Muscle of leg (tissue), 11 donors: ENCODE data around the gene ST8SIA5. TPM values are rescaled to one million over a fixed set of nuclear protein-coding genes. Genes with fewer than 3 reads are reported as not detected.

Experiments used
- DNase-seq: peaks from one replicate; pipeline ENCODE4 v3.0.0; 2013
- H3K27ac ChIP-seq: one replicate; pipeline ENCODE4 v1.5.1; 2013; ENCODE audit warnings: mild to moderate bottlenecking, low read length, control low read depth
- H3K27me3 ChIP-seq: one replicate; pipeline ENCODE4 v1.6.1; 2013; ENCODE audit warnings: low read length; ENCODE audit not compliant: control insufficient read depth, insufficient read depth
- H3K36me3 ChIP-seq: one replicate; pipeline ENCODE4 v1.6.1; 2013; ENCODE audit warnings: low read length; ENCODE audit not compliant: control insufficient read depth, insufficient read depth
- H3K4me1 ChIP-seq: one replicate; pipeline ENCODE4 v1.6.1; 2013; ENCODE audit warnings: low read length; ENCODE audit not compliant: control insufficient read depth, insufficient read depth
- H3K4me3 ChIP-seq: one replicate; pipeline ENCODE4 v1.5.1; 2013; ENCODE audit warnings: low read length, control low read depth
- H3K9me3 ChIP-seq: replicated peaks from 2 replicates; pipeline ENCODE4 v1.6.1; 2013; ENCODE audit warnings: low read depth, low read length; ENCODE audit not compliant: control insufficient read depth
- WGBS: methylation state at CpG from one replicate; pipeline ENCODE4 v1.1.5; 2013; ENCODE audit warnings: missing lambda C conversion rate; ENCODE audit not compliant: insufficient coverage; 5-methylcytosine and 5-hydroxymethylcytosine counted together
- polyA plus RNA-seq, 8 donors: library from polyadenylated mRNA; unstranded; fragments of 120-200 nt; gene quantifications; one replicate each; pipeline versions ENCODE4 v1.2.1 to v1.2.3, GENCODE V29; 2013; ENCODE audit warnings: inconsistent platforms in 1 of 8, low replicate concordance in 1 of 8; ENCODE audit not compliant: insufficient read length in 8 of 8, insufficient read depth in 1 of 8
- total RNA-seq: library from RNA; stranded (reverse); fragments of 120-200 nt; gene quantifications from one replicate; pipeline ENCODE4 v1.2.4, GENCODE V29; 2013

ST8SIA5 gene
- total and polyA plus RNA-seq, 9 donors, result 1.0 to 5.2 (median 4.3) TPM

DNA sequence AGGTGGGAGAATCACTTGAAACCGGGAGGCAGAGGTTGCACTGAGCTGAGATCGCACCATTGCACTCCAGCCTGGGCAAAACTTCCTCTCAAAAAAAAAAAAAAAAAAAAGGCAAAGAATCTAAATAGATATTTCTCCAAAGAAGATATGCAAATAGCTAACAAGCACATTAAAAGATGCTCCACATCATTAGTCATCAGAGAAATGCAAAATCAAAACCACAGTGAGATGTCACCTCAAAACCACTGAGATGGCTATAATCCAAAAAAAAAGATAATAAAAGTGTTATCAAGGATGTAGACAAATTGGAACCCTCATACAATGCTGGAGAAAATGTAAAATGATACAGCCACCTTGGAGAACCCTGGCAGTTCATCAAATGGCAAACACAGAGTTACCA, 8.4 kb downstream of the ST8SIA5 start:
- no peak overlapping the region for H3K27ac ChIP-seq
- DNase-seq, result no peak
- H3K36me3 ChIP-seq, result no peaks in the 10 kb centered on the region
- no peaks in the 10 kb centered on the region for H3K4me1 ChIP-seq
- no CpG with 5 or more reads among the region's 2 CpGs for WGBS
- peaks cover 13% of the 10 kb centered on the region for H3K27me3 ChIP-seq
- no peak overlapping the region for H3K4me3 ChIP-seq
- H3K9me3 ChIP-seq, result no peaks in the 10 kb centered on the region

GRCh38 chr18:46740046-46740445, 16.8 kb downstream of the ST8SIA5 start:
- Histone ChIP-seq H3K4me3 (no peak overlapping the region), H3K9me3 (no peaks in the 10 kb centered on the region), H3K27me3 (no peaks in the 10 kb centered on the region), H3K4me1 (no peaks in the 10 kb centered on the region), H3K36me3 (no peaks in the 10 kb centered on the region), H3K27ac (no peak overlapping the region)
- DNase-seq, result no peak
- WGBS, result no CpG with 5 or more reads among the region's 2 CpGs

- Histone ChIP-seq H3K9me3 (no peaks in the 10 kb centered on the region), H3K4me3 (no peak overlapping the region), H3K4me1 (no peaks in the 10 kb centered on the region), H3K36me3 (no peaks in the 10 kb centered on the region), H3K27me3 (no peaks in the 10 kb centered on the region), H3K27ac (no peak overlapping the region)
- 63% methylated on average over 4 of the region's 7 CpGs for WGBS
- no peak for DNase-seq
Measured at GRCh38 chr18:46738491-46738890, 18.4 kb downstream of the ST8SIA5 start.

DNA sequence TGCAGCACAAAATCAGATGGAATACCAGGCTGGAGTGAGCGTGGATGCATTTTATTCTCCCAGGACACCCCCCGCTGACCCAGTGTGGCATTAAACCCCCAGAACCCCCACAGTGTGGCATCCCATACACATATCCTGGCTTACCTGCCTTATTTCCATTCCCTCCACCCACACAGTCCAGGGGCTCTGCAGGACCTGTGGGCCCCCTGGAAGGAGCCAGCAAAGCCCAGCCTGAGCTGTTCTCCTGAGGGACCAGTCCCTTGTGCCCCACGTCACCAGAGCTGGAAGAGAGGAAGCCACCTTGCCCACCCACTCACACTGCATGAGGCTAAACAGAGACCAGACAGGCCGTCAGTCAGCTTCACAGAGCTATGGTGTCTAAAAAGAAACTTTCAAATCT, 20.1 kb downstream of the ST8SIA5 start:
- Histone ChIP-seq H3K9me3 (no peaks in the 10 kb centered on the region), H3K4me1 (no peaks in the 10 kb centered on the region), H3K27me3 (no peaks in the 10 kb centered on the region), H3K36me3 (no peaks in the 10 kb centered on the region), H3K4me3 (no peak overlapping the region), H3K27ac (no peak overlapping the region)
- DNase-seq, result no peak
- WGBS, result 63% methylated on average over 2 of the region's 4 CpGs

DNA sequence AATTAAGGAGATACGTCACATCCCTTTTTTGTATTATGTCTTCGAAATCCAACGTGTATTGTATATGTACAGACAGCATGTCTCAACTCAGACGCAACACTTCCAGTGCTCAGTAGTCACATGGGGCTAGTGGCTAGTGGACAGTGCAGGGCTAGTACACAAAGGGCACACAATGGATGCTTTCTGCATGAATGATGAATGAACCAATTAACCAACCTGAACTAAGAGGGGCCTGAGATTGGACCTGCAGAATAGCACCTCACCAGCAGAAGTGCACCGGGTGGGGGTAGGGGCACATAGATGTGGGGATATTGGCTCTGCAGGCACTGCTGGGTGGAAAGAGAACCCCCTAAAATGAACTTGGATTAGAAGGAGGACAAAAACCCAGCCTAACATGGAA, 20.7 kb downstream of the ST8SIA5 start:
- H3K27me3 ChIP-seq, result no peaks in the 10 kb centered on the region
- WGBS, result 67% methylated on average over 1 of the region's 5 CpGs
- no peak for DNase-seq
- no peaks in the 10 kb centered on the region for H3K4me1 ChIP-seq
- no peak overlapping the region for H3K4me3 ChIP-seq
- H3K36me3 ChIP-seq, result no peaks in the 10 kb centered on the region
- peaks cover 5% of the 10 kb centered on the region for H3K9me3 ChIP-seq
- H3K27ac ChIP-seq, result no peak overlapping the region

GRCh38 chr18:46734981-46735380, 21.9 kb downstream of the ST8SIA5 start:
- H3K27ac ChIP-seq, result no peak overlapping the region
- H3K4me1 ChIP-seq, result no peaks in the 10 kb centered on the region
- 83% methylated on average over 3 of the region's 4 CpGs for WGBS
- no peaks in the 10 kb centered on the region for H3K27me3 ChIP-seq
- H3K36me3 ChIP-seq, result no peaks in the 10 kb centered on the region
- no peak for DNase-seq
- H3K9me3 ChIP-seq, result peaks cover 12% of the 10 kb centered on the region
- no peak overlapping the region for H3K4me3 ChIP-seq

DNA sequence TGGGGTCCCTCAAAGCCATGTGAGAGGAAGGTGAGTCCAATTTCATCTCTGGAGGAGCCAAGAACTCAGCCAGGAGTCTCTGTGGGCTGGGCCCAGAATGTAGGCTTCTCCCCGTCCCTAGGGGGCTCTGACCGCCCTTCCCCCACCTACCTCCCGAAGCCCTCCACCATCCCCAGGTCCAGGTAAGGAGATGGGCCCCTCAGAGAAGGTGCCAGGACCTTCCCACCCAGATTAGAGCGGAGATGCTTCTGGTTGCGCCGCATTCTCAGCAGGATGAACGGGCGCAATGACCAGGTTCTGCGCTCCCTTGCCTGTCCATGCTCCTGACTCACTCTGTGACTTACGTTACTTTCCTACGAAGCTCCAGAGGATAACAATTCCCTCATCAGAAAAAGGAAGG, 23.0 kb downstream of the ST8SIA5 start:
- H3K27me3 ChIP-seq, result no peaks in the 10 kb centered on the region
- no peak overlapping the region for H3K4me3 ChIP-seq
- H3K9me3 ChIP-seq, result peaks cover 20% of the 10 kb centered on the region
- no peaks in the 10 kb centered on the region for H3K36me3 ChIP-seq
- no peak overlapping the region for H3K27ac ChIP-seq
- WGBS, result 86% methylated on average over 8 of the region's 11 CpGs
- no peak for DNase-seq
- H3K4me1 ChIP-seq, result no peaks in the 10 kb centered on the region

- Histone ChIP-seq H3K36me3 (no peaks in the 10 kb centered on the region), H3K9me3 (peaks cover 20% of the 10 kb centered on the region), H3K27ac (no peak overlapping the region), H3K27me3 (no peaks in the 10 kb centered on the region), H3K4me1 (no peaks in the 10 kb centered on the region), H3K4me3 (no peak overlapping the region)
- DNase-seq, result no peak
- WGBS, result 89% methylated on average over 2 of the region's 6 CpGs
Measured at GRCh38 chr18:46732801-46733200, 24.1 kb downstream of the ST8SIA5 start.

GRCh38 chr18:46732201-46732600, 24.7 kb downstream of the ST8SIA5 start:
- no peaks in the 10 kb centered on the region for H3K27me3 ChIP-seq
- H3K36me3 ChIP-seq, result no peaks in the 10 kb centered on the region
- no peak for DNase-seq
- 88% methylated on average over 2 of the region's 2 CpGs for WGBS
- no peak overlapping the region for H3K27ac ChIP-seq
- no peaks in the 10 kb centered on the region for H3K4me1 ChIP-seq
- no peak overlapping the region for H3K4me3 ChIP-seq
- peaks cover 20% of the 10 kb centered on the region for H3K9me3 ChIP-seq

DNA sequence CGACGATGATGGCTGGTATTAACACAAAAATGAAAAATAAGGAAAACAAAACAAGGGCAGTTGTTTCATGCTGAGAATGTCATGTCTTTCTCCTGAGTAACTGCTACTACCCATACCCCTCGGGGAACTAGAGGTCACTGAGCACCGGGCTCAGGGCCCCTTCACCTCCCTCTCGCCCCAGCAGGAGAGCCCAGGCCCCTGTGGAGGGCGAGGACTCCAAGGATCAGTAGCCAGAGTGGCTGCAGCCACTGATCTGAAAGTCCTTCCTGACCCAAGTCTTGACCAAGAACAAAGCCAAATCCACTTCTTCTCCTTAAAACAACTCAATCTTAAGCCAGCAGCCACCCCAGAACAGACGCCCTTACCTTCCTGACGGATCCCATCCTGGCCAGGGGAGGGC, 25.5 kb downstream of the ST8SIA5 start:
- Histone ChIP-seq H3K4me1 (no peaks in the 10 kb centered on the region), H3K9me3 (peaks cover 20% of the 10 kb centered on the region), H3K4me3 (no peak overlapping the region), H3K36me3 (no peaks in the 10 kb centered on the region), H3K27ac (no peak overlapping the region), H3K27me3 (no peaks in the 10 kb centered on the region)
- DNase-seq, result no peak
- 90% methylated on average over 8 of the region's 8 CpGs for WGBS

DNA sequence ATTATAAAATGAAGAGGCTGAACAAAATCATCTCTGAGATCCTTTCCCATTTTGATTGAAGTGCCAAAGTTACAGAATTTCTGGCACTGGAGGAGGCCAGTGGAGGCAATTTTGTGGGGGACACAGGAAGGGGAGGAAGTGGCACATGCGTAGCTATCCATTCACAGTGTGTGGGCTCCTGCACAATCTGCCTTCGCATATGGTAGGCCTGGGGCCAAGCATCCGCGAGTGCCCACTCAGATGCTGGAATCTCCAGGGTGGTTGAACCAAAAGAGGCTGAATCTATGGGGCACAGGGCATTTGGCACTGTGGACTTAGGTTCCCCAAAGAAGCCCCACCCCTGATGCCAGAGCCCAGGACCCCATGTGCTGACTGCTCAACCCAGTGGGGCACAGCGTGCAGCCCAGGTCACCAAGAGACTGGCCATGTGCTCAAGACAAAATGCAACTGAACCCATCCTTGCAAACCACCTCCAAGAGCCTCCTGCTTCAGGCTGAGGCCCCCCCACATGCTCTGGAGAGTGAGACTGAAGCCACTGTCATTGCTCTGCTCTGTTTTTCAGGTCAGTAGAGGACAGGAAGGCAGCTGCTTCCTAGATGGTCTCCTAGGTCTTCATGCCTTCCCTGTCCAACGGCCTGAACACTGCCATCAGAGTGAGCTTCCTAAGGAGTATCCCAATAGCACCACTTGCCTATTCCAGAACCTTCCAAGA, 28.5 kb downstream of the ST8SIA5 start:
- H3K9me3 ChIP-seq, result peaks cover 20% of the 10 kb centered on the region
- no peak for DNase-seq
- H3K4me1 ChIP-seq, result no peaks in the 10 kb centered on the region
- H3K4me3 ChIP-seq, result no peak overlapping the region
- H3K27me3 ChIP-seq, result no peaks in the 10 kb centered on the region
- H3K36me3 ChIP-seq, result no peaks in the 10 kb centered on the region
- H3K27ac ChIP-seq, result no peak overlapping the region
- WGBS, result 86% methylated on average over 6 of the region's 6 CpGs
